Measurements from ENCODE around the gene GPC3. TPM values are rescaled to one million over a fixed set of nuclear protein-coding genes. Genes with fewer than 3 reads are reported as not detected.

Gene GPC3
- total RNA-seq, 1 experiment from 2014 or later: not detected

DNA sequence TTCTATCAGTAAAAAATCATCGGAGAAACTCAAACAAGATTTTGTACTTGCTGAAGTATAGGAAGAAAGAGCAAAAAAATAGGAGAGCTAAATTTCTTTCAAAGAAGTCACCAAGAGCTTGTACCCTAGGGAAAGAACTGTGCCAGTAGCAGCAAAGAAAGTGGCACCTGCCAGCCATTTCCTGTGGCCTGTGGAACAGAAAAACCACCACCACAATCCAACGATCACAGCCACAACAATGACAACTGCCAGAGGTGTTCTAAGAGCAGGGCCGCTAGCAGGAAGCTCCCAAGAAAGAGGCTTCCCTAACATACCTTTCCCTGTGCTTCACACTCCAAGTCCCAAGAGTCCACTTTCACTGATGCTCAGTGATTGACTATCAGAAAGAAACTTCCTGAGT lies 304.0 kb downstream of the GPC3 start:
- POLR2A ChIA-PET (ENCODE audit: unreplicated experiment): no interaction called here

DNA sequence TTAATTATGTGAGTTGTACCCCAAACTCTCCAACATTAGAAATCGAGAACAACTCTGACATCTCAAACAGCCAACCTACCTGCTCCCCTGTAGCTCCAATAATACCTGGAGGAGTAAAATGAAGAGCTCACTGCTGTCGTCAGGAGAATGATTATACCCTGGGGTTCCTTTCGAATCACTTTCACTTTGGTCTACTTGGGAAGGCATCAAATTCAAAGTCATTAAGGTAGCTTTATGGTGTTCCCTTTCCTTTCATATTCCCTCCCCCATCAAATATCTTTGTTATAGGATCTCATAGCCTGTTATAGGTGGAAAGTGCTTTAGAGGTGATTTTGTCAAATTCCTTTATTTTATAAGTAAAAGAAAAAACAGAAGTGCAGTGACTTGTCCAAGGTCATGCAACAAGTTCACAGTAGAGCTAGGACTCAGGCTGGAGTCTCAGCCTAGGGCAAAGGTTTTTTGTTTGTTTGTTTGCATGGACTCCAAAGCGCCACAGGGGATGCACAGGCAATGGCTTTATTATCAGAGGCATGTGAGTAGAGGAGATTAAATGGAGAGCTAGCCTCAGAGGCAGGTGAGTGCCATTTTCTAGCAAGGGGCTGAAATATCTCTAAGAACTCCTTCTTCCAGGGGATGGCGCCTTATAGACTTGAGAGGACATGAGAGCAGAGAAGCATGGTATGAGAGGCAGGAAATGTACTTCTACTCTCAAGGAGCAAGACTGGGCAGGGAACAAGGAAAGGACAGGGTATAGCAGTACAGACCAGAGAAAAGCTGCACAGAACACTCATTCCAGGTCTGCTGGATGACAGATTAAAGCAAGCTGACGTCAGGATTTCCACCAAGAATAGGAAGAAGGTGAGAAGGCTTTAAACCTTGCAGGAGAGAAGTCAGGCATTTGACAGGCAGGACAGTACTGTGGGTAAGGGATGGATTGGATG lies 308.0 kb downstream of the GPC3 start:
- no peak overlapping the region for H3K27ac ChIP-seq

More for the DNA sequence above, 304.0 kb downstream of the GPC3 start:
- no peak for DNase-seq
- CTCF ChIA-PET: no interaction called here
- Histone ChIP-seq H3K9me2 (ENCODE audit: insufficient read depth) (no peaks in the 10 kb centered on the region), H3K4me2 (no peak overlapping the region), H3K4me3 (no peak overlapping the region), H3K79me2 (ENCODE audit: low read depth) (no peaks in the 10 kb centered on the region), H3K4me1 (replicated peaks; ENCODE audit: insufficient read depth) (peaks cover 7% of the 10 kb centered on the region), H4K20me1 (ENCODE audit: insufficient read depth) (no peaks in the 10 kb centered on the region), H3K36me3 (ENCODE audit: low read depth) (no peaks in the 10 kb centered on the region), H3K27me3 (ENCODE audit: insufficient read depth, low read depth) (no peaks in the 10 kb centered on the region), H3K9me3 (ENCODE audit: insufficient read depth, low read depth) (no peaks in the 10 kb centered on the region), H3F3A (ENCODE audit: insufficient read depth, low read depth) (no peaks in the 10 kb centered on the region), H2AFZ (no peak overlapping the region), H3K27ac (no peak overlapping the region)
- TF ChIP-seq, protein P1, sequence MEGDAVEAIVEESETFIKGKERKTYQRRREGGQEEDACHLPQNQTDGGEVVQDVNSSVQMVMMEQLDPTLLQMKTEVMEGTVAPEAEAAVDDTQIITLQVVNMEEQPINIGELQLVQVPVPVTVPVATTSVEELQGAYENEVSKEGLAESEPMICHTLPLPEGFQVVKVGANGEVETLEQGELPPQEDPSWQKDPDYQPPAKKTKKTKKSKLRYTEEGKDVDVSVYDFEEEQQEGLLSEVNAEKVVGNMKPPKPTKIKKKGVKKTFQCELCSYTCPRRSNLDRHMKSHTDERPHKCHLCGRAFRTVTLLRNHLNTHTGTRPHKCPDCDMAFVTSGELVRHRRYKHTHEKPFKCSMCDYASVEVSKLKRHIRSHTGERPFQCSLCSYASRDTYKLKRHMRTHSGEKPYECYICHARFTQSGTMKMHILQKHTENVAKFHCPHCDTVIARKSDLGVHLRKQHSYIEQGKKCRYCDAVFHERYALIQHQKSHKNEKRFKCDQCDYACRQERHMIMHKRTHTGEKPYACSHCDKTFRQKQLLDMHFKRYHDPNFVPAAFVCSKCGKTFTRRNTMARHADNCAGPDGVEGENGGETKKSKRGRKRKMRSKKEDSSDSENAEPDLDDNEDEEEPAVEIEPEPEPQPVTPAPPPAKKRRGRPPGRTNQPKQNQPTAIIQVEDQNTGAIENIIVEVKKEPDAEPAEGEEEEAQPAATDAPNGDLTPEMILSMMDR (conservative IDR thresholded peaks at IDR 0.05): no peak
- BruUV-seq (replicated peaks): no TSS peak
- intact Hi-C loops (cut with micrococcal nuclease; ENCODE audit: unreplicated experiment): no loop called here

DNA sequence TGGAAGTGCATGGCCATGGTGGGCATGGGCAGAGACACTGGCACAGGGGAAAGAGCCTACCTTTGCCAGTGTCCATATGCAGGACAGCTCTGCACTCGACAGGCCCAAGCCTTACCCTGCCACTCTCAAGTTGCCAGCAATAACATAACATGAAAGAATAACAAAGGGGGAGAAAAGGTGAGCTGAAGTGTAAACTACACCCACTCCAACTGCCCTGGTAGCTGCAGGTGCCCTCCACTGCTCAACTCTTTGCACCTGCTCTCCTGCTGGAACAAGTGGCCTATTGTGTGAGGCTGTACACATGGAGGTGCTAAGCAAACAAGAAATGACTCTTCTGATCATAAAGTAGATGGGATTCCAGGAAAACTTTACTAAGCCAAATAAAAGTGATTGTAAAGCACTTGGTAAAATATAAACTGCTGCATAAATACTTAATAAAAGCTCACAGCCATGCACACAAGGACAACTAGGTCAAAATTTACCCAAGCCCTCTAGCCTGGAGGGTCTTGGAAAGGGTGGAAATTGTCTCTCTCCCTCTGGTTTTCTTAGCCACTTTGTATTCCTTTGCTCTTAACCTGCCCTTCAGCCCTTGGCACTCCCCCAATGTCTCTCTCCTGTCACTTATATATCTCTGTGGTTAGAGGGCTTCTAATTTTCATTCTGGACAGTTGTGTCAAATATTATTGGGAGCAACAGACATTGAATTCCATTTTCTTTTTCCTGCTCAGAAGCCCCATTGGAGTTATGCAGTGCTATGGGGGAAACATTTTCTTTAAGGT lies 308.9 kb downstream of the GPC3 start:
- Histone ChIP-seq H4K20me1 (ENCODE audit: insufficient read depth) (no peaks in the 10 kb centered on the region), H3K36me3 (ENCODE audit: low read depth) (no peaks in the 10 kb centered on the region), H3K9me3 (ENCODE audit: insufficient read depth, low read depth) (no peaks in the 10 kb centered on the region), H3K9me2 (ENCODE audit: insufficient read depth) (no peaks in the 10 kb centered on the region), H3K4me1 (replicated peaks; ENCODE audit: insufficient read depth) (peaks cover 34% of the 10 kb centered on the region), H3K27ac (no peak overlapping the region), H3K79me2 (ENCODE audit: low read depth) (no peaks in the 10 kb centered on the region), H3F3A (ENCODE audit: insufficient read depth, low read depth) (peaks cover 9% of the 10 kb centered on the region; the same call in 1 of the 2 replicates), H3K27me3 (ENCODE audit: insufficient read depth, low read depth) (no peaks in the 10 kb centered on the region), H3K4me2 (0 out of 2 replicates have a peak overlapping the region, but pooled peaks have one; percentile 9), H3K4me3 (no peak overlapping the region), H2AFZ (no peak overlapping the region)
- peak in 1 of 2 experiments; percentile 75 for DNase-seq
- BruUV-seq (replicated peaks): no TSS peak
- ChIA-PET CTCF (no interaction called here), POLR2A (ENCODE audit: unreplicated experiment) (no interaction called here)
- intact Hi-C loops (cut with micrococcal nuclease; ENCODE audit: unreplicated experiment): loop anchor here (10.0 kb wide), 2 partner anchors 452 to 932 kb away; no protein-coding TSS in a partner anchor
- no peak for TF ChIP-seq EZH2 (IDR thresholded peaks at IDR 0.05; ENCODE audit: low read depth)
- TF ChIP-seq, protein P1 (conservative IDR thresholded peaks at IDR 0.05): no peak

More for the DNA sequence above, 308.0 kb downstream of the GPC3 start:
- Histone ChIP-seq H3K9me2 (ENCODE audit: insufficient read depth) (no peaks in the 10 kb centered on the region), H3K4me3 (no peak overlapping the region), H3K9me3 (ENCODE audit: insufficient read depth, low read depth) (no peaks in the 10 kb centered on the region), H3K79me2 (ENCODE audit: low read depth) (no peaks in the 10 kb centered on the region), H2AFZ (no peak overlapping the region), H3K36me3 (ENCODE audit: low read depth) (no peaks in the 10 kb centered on the region), H4K20me1 (ENCODE audit: insufficient read depth) (no peaks in the 10 kb centered on the region), H3K4me1 (replicated peaks; ENCODE audit: insufficient read depth) (peaks cover 34% of the 10 kb centered on the region), H3K4me2 (0 out of 2 replicates have a peak overlapping the region, but pooled peaks have one; percentile 9), H3K27me3 (ENCODE audit: insufficient read depth, low read depth) (no peaks in the 10 kb centered on the region), H3F3A (ENCODE audit: insufficient read depth, low read depth) (peaks cover 9% of the 10 kb centered on the region; the same call in 1 of the 2 replicates)
- TF ChIP-seq, protein P1 (conservative IDR thresholded peaks at IDR 0.05): no peak
- no peak for TF ChIP-seq EZH2 (IDR thresholded peaks at IDR 0.05; ENCODE audit: low read depth)
- no peak for DNase-seq
- POLR2A ChIA-PET (ENCODE audit: unreplicated experiment): no interaction called here
- BruUV-seq (replicated peaks): no TSS peak
- CTCF ChIA-PET: no interaction called here
- intact Hi-C loops (cut with micrococcal nuclease; ENCODE audit: unreplicated experiment): loop anchor here (10.0 kb wide), 2 partner anchors 453 to 933 kb away; no protein-coding TSS in a partner anchor
